A673 (cell line): ENCODE results near the gene USP2.

Experiments
- CTCF ChIP-seq: fragments of 300-800, 200-600 bp; sonication (generic); conservative IDR thresholded peaks from 2 replicates; pipeline ENCODE4 v1.5.1; 2017; ENCODE audit warnings: low read depth, mild to moderate bottlenecking, antibody characterized with exemption, low read length, moderate library complexity, mixed read lengths
- EZH2 ChIP-seq: fragments of 200-600 bp; sonication (generic); IDR thresholded peaks from 2 replicates; pipeline ENCODE4 v1.6.1; 2017; ENCODE audit warnings: borderline replicate concordance, low read depth, mild to moderate bottlenecking, mixed read lengths, antibody characterized with exemption, low read length; ENCODE audit not compliant: poor library complexity, severe bottlenecking

GRCh38 chr11:119421351-119421750, 39.9 kb upstream of the USP2 start:
- TF ChIP-seq CTCF = no peak
- TF ChIP-seq EZH2 = no peak
